ENCODE data around the gene MCAT.

MCAT gene, protein sequence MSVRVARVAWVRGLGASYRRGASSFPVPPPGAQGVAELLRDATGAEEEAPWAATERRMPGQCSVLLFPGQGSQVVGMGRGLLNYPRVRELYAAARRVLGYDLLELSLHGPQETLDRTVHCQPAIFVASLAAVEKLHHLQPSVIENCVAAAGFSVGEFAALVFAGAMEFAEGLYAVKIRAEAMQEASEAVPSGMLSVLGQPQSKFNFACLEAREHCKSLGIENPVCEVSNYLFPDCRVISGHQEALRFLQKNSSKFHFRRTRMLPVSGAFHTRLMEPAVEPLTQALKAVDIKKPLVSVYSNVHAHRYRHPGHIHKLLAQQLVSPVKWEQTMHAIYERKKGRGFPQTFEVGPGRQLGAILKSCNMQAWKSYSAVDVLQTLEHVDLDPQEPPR

DNA sequence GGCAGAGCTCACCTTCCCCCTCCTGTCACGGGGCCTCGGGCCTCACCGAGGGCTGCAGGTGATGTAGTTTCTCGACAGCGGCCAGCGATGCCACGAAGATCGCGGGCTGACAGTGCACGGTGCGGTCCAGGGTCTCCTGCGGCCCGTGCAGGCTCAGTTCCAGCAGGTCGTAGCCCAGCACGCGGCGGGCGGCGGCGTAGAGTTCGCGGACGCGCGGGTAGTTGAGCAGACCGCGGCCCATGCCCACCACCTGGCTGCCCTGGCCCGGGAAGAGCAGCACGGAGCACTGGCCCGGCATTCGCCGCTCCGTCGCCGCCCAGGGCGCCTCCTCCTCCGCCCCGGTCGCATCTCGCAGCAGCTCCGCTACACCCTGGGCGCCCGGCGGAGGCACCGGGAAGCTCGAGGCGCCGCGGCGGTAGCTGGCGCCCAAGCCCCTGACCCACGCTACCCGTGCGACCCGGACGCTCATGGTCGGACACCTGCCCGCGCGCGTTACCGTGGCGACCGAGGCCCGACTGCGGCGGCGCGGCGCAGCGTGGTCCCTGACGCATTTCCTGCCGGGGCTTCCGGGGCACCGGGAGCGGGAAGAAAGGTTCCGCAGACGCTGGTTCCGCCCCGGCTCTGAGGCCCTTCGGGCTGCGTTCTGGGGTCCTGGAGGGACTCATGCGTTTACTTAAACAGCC lies at the start of gene MCAT:
Gene MCAT (minus strand): TSS at position 519 of the 683 bp plus-strand sequence. CDS start 50 bp downstream, at position 469.
- DNase-seq (ENCODE audit: extremely low spot score): peak; percentile 86
- ChIA-PET CTCF (interaction anchor here (0.7 kb wide), 1 partner anchor 260 kb away, joined by 3 read pairs; no protein-coding TSS in a partner anchor), POLR2A (interaction anchor here (0.7 to 2.9 kb wide), 4 partner anchors 12 to 44 kb away, joined by 3 to 8 read pairs (median 4); partner anchors contain the start of gene TTLL12)
- TF ChIP-seq ARNT (IDR thresholded peaks at IDR 0.05): peak; percentile 51; the same call in 1 of the 2 replicates
- TF ChIP-seq FOXK2 (IDR thresholded peaks at IDR 0.05): no peak
- TF ChIP-seq CTBP1 (IDR thresholded peaks at IDR 0.05; ENCODE audit: borderline replicate concordance): peak; percentile 78
- TF ChIP-seq SUZ12 (IDR thresholded peaks at IDR 0.05): no peak
- no peak for TF ChIP-seq ELF4 (IDR thresholded peaks at IDR 0.05)
- no peak for TF ChIP-seq TARDBP (IDR thresholded peaks at IDR 0.05)
- no peak for TF ChIP-seq FOXA1 (IDR thresholded peaks at IDR 0.05)
- TF ChIP-seq, protein P1, sequence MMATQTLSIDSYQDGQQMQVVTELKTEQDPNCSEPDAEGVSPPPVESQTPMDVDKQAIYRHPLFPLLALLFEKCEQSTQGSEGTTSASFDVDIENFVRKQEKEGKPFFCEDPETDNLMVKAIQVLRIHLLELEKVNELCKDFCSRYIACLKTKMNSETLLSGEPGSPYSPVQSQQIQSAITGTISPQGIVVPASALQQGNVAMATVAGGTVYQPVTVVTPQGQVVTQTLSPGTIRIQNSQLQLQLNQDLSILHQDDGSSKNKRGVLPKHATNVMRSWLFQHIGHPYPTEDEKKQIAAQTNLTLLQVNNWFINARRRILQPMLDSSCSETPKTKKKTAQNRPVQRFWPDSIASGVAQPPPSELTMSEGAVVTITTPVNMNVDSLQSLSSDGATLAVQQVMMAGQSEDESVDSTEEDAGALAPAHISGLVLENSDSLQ (IDR thresholded peaks at IDR 0.05): no peak; the same call in 1 of the 2 replicates
- TF ChIP-seq ZNF384 (IDR thresholded peaks at IDR 0.05): no peak
- no peak for TF ChIP-seq FOXM1 (IDR thresholded peaks at IDR 0.05; ENCODE audit: borderline replicate concordance)
- TF ChIP-seq HDGF (IDR thresholded peaks at IDR 0.05; ENCODE audit: borderline replicate concordance): no peak
- no peak for TF ChIP-seq SP1 (IDR thresholded peaks at IDR 0.05)
- no peak for TF ChIP-seq NFRKB (IDR thresholded peaks at IDR 0.05)
- TF ChIP-seq LEF1 (IDR thresholded peaks at IDR 0.05; ENCODE audit: borderline replicate concordance): peak; percentile 45; the same call in 1 of the 2 replicates
- TF ChIP-seq L3MBTL2 (conservative IDR thresholded peaks at IDR 0.05): peak; percentile 6
- TF ChIP-seq BHLHE40 (IDR thresholded peaks at IDR 0.05; ENCODE audit: borderline replicate concordance): no peak

DNA sequence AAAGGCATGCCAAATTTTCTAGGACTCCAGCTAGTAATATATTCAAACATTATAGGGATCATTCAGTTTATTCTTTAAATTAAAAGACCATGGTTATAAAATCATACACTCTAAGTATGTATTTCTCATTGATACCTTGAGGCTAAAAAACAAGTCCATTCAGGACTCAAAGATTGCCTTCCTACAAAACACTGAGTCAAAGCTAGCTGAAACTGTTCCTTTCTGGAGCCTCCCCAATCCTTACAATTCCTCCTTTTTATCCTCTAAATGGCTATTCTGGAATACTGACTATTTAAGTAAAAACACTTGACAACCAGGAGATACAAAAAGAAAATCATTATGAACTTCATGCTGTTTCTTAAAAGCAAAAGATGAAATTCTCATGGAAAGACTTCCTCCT lies 48.6 kb upstream of the MCAT start:
- CTCF ChIA-PET: no interaction called here
- POLR2A ChIA-PET: no interaction called here
- no peak for TF ChIP-seq NFRKB (IDR thresholded peaks at IDR 0.05)
- TF ChIP-seq, protein P1 (IDR thresholded peaks at IDR 0.05): no peak
- no peak for TF ChIP-seq L3MBTL2 (conservative IDR thresholded peaks at IDR 0.05)
- TF ChIP-seq SUZ12 (IDR thresholded peaks at IDR 0.05): no peak
- TF ChIP-seq ARNT (IDR thresholded peaks at IDR 0.05): no peak
- TF ChIP-seq LEF1 (IDR thresholded peaks at IDR 0.05; ENCODE audit: borderline replicate concordance): no peak
- TF ChIP-seq HDGF (IDR thresholded peaks at IDR 0.05; ENCODE audit: borderline replicate concordance): no peak
- TF ChIP-seq CTBP1 (IDR thresholded peaks at IDR 0.05; ENCODE audit: borderline replicate concordance): no peak
- no peak for TF ChIP-seq BHLHE40 (IDR thresholded peaks at IDR 0.05; ENCODE audit: borderline replicate concordance)
- TF ChIP-seq FOXK2 (IDR thresholded peaks at IDR 0.05): no peak
- no peak for TF ChIP-seq ZNF384 (IDR thresholded peaks at IDR 0.05)
- no peak for TF ChIP-seq FOXM1 (IDR thresholded peaks at IDR 0.05; ENCODE audit: borderline replicate concordance)
- TF ChIP-seq ELF4 (IDR thresholded peaks at IDR 0.05): no peak
- TF ChIP-seq SP1 (IDR thresholded peaks at IDR 0.05): no peak
- TF ChIP-seq FOXA1 (IDR thresholded peaks at IDR 0.05): no peak
- no peak for DNase-seq (ENCODE audit: extremely low spot score)

DNA sequence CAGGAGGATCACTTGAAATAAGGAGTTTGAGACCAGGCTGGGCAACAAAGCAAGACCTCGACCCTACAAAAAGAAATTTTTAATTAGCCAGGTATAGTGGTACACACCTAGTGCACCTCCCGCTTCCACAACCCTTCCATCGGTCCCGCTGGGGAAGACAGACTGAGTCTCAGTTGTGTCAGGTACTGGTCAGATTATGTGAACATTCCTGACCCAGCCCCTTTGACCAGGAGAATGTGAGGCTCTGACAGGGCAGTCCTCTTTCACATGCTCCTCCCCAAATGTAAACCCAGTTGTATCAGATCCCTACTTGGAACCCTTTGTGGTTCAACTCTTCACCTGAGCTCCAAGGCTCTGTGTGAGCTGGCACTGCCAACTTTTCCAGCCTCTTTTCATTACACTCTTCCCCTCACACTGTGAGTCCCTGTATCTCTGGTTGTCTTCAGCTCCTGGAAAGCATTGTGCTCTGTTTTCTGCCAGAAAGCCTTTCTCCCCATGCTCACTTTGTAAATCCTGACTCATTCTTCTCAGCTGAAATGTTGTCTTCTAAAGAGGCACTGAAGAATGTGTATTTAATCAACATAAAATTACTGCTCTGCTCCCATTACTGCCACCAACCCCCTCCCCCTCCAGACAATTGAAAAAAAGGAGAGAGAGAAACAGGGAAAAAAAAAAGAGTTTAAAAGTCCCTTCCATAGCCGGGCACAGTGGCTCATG lies 45.8 kb upstream of the MCAT start:
- TF ChIP-seq FOXK2 (IDR thresholded peaks at IDR 0.05): no peak
- no peak for TF ChIP-seq SUZ12 (IDR thresholded peaks at IDR 0.05)
- TF ChIP-seq ARNT (IDR thresholded peaks at IDR 0.05): no peak
- TF ChIP-seq NFRKB (IDR thresholded peaks at IDR 0.05): no peak
- no peak for TF ChIP-seq HDGF (IDR thresholded peaks at IDR 0.05; ENCODE audit: borderline replicate concordance)
- no peak for TF ChIP-seq ELF4 (IDR thresholded peaks at IDR 0.05)
- TF ChIP-seq, protein P1 (IDR thresholded peaks at IDR 0.05): no peak
- no peak for TF ChIP-seq L3MBTL2 (conservative IDR thresholded peaks at IDR 0.05)
- no peak for TF ChIP-seq TARDBP (IDR thresholded peaks at IDR 0.05)
- TF ChIP-seq FOXA1 (IDR thresholded peaks at IDR 0.05): no peak
- TF ChIP-seq ZNF384 (IDR thresholded peaks at IDR 0.05): no peak
- TF ChIP-seq CTBP1 (IDR thresholded peaks at IDR 0.05; ENCODE audit: borderline replicate concordance): no peak
- no peak for TF ChIP-seq LEF1 (IDR thresholded peaks at IDR 0.05; ENCODE audit: borderline replicate concordance)
- TF ChIP-seq FOXM1 (IDR thresholded peaks at IDR 0.05; ENCODE audit: borderline replicate concordance): no peak
- TF ChIP-seq BHLHE40 (IDR thresholded peaks at IDR 0.05; ENCODE audit: borderline replicate concordance): no peak
- TF ChIP-seq SP1 (IDR thresholded peaks at IDR 0.05): no peak
- CTCF ChIA-PET: interaction anchor here (0.5 kb wide), 1 partner anchor 41 kb away, joined by 3 read pairs; no protein-coding TSS in a partner anchor

DNA sequence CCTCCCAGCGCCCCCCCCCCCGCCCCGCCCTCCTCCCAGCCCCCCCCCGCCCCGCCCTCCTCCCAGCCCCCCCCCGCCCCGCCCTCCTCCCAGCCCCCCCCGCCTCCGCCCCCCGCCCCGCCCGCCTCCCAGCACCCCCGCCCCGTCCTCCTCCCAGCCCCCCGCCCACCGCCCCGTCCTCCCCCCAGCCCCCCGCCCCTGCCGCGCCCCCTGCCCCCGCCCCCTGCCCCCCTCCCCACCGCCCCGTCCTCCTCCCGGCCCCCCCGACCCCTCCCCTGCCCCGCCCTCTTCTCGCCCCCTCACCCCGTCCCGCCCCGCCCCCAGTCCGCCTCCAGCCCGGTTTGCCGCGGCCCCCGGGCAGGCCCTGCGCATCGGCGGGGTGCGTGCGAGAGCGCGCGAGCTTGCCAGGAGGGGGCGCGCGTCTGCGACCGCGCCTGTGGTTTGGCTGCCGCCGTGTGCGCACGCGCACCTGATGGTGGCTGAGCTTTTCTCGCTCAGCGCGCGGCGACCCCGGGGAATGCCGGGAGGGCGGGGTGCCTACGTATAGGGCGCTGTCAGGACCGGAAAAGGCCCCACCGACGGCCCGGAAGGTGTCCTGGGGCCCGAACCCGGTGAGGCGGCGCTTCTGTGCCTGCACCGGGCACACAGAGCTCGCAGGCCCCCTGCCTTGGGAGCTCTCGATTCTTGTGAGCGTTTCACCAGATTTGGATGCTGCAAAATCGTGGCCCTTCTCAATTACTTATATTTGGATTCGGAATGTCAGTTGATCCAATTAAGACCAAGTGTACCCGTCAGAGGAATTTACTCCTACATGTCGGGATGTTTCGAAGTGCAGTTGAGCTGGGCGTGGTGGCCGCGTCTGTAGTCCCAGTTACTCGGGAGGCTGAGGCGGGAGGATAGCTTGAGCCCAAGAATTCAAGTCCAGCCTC lies 44.2 kb upstream of the MCAT start:
- POLR2A ChIA-PET: interaction anchor here (0.7 to 2.7 kb wide), 36 partner anchors 9 to 1109 kb away, joined by 3 to 25 read pairs (median 4); partner anchors contain the start of genes CYB5R3, MCAT and PACSIN2
- CTCF ChIA-PET: interaction anchor here (0.6 to 1.4 kb wide), 11 partner anchors 9 to 676 kb away, joined by 3 to 8 read pairs (median 3); no protein-coding TSS in a partner anchor
- TF ChIP-seq FOXA1 (IDR thresholded peaks at IDR 0.05) (no peak), SP1 (IDR thresholded peaks at IDR 0.05) (no peak), ZNF384 (IDR thresholded peaks at IDR 0.05) (no peak), ARNT (IDR thresholded peaks at IDR 0.05) (peak; percentile 75), CTBP1 (IDR thresholded peaks at IDR 0.05; ENCODE audit: borderline replicate concordance) (0 out of 2 replicates have a peak, but pooled peaks have one; percentile 39), FOXK2 (IDR thresholded peaks at IDR 0.05) (no peak), ELF4 (IDR thresholded peaks at IDR 0.05) (peak; percentile 12; the same call in 1 of the 2 replicates), LEF1 (IDR thresholded peaks at IDR 0.05; ENCODE audit: borderline replicate concordance) (no peak), BHLHE40 (IDR thresholded peaks at IDR 0.05; ENCODE audit: borderline replicate concordance) (no peak), NFRKB (IDR thresholded peaks at IDR 0.05) (no peak), TARDBP (IDR thresholded peaks at IDR 0.05) (no peak), SUZ12 (IDR thresholded peaks at IDR 0.05) (no peak), FOXM1 (IDR thresholded peaks at IDR 0.05; ENCODE audit: borderline replicate concordance) (no peak), HDGF (IDR thresholded peaks at IDR 0.05; ENCODE audit: borderline replicate concordance) (no peak), L3MBTL2 (conservative IDR thresholded peaks at IDR 0.05) (peak; percentile 45)
- TF ChIP-seq, protein P1 (IDR thresholded peaks at IDR 0.05): 0 out of 2 replicates have a peak, but pooled peaks have one; percentile 4
- DNase-seq (ENCODE audit: extremely low spot score): peak; percentile 97

More for the DNA sequence above, 45.8 kb upstream of the MCAT start:
- DNase-seq (ENCODE audit: extremely low spot score): no peak
- POLR2A ChIA-PET: interaction anchor here (1.9 kb wide), 1 partner anchor 30 kb away, joined by 6 read pairs; no protein-coding TSS in a partner anchor

Measured in HEK293T (cell line).